GM18861 (cell line): Measurements from ENCODE around the gene CYP2C18.
"Not testable (repeated sequence)": the region's sequence is repeated elsewhere in the genome, so short reads cannot be mapped to it uniquely, and the experiment has no call there.

ENCODE experiments used
- ATAC-seq: cut with Tn5 transposase; IDR thresholded peaks from one replicate; pipeline ENCODE4 v1.9.1; 2021; ENCODE audit not compliant: unreplicated experiment

The CYP2C18 gene

DNA sequence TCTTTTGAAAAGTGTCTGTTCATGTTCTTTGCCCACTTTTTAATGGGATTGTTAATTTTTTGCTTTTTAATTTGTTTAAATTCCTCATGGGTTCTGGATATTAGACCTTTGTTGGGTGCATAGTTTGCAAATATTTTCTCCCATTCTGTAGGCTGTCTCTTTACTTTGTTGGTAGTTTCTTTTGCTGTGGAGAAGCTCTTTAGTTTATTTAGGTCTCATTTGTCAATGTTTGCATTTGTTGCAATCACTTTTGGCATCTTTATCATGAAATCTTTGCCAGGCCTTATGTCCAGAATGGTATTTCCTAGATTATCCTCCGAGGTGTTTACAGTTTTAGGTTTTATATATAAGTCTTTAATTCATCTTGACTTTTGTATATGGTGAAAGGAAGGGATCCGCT, 55.1 kb downstream of the CYP2C18 start:
- ATAC-seq, result no peak

DNA sequence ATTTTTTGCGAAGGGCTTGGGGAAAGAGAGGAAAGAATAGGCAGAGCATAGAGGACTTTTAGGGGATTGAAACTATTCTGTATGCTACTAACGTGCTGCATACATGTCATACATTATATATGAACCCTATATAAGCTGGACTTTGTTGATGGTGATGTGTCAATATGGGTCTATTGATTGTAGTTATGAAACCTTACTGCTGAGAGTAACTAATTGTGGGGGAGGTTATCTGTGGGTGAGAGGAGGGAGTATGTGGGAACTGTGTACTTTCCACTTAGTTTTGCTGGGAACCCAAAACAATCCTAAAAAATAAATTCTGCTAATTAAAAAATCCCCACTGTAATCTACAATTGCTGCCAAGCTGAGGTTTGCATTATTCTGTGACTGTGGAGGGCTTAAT, 63.6 kb downstream of the CYP2C18 start:
- ATAC-seq, result no peak

DNA sequence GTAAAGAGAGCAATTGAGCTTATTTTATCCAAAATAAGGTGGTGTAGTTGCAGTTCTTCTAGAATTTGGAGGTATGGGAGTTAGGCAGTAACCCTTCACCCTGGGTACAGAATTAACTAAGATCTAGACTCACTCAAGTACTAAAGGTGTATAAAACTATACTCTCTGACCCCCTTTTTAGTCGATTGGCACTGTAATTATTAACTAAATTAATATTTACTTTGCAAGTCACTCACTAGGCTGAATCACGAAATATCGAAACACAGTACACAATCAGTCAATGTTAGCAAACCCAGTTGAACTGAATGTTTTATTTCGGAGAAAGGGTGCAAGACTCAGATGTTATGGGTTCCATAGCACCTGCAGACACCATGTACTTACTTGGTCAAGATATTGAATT, 64.3 kb downstream of the CYP2C18 start:
- no peak for ATAC-seq

DNA sequence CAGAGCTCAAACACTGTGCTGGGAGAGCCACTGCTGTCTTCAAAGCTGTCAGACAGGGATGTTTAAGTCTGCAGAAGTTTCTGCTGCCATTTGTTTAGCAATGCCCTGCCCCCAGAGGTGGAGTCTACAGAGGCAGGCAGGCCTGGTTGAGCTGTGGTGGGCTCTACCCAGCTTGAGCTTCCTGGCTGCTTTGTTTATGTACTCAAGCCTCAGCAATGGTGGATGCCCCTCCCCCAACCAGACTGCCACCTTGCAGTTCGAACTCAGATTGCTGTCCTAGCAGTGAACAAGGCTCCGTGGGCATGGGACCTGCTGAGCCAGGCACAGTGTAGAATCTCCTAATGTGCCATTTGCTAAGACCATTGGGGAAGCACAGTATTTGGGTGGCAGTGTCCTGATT, 74.4 kb downstream of the CYP2C18 start:
- ATAC-seq, result no peak

DNA sequence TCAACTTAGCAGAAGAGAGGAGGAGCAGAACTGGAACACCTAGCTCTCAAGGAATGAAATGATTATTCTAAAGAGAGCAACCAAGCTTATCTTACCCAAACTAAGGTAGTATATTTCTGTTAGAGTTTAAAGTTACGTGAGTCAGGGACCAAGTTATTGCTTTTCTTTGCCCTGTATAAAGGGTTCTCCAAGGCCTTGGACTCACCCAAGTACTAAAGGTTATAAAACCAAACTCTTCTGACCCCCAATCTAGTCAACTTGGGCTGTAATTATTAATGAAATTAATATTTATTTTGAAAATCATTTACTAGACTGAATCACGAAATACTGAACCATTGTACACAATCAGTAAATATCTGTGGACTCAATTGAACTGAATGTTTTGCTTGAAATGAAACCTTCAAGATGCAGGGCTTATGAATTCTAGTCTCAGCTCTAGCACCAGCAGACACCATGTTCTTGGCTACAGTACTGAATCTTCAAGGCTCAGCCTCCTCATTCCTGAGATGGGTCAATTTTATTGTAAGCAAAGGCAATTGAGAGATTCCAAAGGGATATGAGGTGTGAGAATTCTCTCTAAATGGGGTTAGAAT, 77.2 kb downstream of the CYP2C18 start:
- ATAC-seq, result no peak

DNA sequence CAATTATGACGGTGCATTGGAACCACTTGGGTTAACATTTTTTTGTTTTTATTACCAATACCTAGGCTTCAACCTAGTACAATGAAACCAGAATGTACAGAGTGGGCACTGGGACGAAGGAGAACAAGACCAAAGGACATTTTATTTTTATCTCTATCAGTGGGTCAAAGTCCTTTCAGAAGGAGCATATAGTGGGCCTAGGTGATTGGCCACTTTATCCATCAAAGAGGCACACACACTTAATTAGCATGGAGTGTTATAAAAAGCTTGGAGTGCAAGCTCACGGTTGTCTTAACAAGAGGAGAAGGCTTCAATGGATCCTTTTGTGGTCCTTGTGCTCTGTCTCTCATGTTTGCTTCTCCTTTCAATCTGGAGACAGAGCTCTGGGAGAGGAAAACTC, 78.9 kb downstream of the CYP2C18 start, which contains the start of gene CYP2C19:
CYP2C19 (plus strand) TSS at position 289 of the 400 bp plus-strand sequence; CDS start at position 314, 25 bp downstream.
- ATAC-seq, result no peak

DNA sequence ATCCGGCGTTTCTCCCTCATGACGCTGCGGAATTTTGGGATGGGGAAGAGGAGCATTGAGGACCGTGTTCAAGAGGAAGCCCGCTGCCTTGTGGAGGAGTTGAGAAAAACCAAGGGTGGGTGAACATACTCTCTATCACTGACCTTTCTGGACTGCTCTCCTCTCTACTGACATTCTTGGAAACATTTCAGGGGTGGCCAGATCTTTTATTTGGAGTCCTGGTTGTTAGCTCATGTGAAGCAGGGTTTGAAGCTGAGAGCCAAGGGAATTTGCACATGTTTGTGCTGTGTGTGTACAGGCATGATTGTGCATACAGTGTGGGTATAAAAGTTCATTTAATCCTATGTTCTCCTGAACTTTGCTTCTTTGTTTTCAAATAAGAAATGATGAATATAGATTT, 91.9 kb downstream of the CYP2C18 start:
- not testable (repeated sequence) for ATAC-seq

DNA sequence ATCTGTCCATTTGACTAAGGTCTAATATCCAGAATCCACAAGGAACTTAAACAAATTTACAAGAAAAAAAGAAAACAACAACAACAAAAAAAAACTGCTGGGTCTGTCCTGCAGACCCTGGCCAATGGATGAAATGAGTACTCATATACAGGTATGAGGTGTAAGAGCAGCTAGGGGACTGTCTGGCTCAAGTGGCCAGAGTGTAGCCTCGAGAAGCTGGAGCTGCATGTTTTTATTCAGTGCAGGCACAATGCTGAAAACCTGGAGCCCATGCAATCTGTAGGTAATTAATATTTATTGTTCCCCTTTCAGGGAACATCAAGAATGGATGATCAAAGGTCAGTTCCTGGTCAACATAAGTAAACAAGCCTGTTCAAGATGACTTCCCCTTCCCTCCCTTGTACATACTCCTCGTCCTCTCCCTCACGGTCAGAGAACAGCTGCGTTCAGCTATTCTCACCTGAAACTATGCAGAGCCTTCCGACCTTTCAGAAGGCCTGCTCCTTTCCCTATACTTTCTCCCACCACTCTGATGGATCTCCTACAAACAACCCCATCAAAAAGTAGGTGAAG, 94.4 kb downstream of the CYP2C18 start:
- ATAC-seq, result no peak

DNA sequence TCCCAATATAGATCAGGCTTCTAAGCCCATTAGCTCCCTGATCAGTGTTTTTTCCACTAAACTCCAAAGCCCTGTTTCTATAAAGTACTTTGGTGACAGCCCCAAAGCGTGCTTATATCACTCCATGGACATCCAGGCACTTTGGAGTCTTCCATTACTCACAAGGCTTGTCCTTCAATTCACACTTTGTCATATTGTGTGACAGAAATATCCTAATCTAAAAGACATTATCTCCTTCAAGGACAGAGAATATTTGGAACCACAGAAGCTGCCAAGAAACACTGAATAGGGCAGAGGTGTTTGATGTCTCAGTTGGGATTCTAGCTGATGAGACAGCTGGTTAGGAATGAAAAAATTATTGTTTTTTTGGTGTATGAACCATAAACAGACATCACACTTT, 97.3 kb downstream of the CYP2C18 start:
- no peak for ATAC-seq

DNA sequence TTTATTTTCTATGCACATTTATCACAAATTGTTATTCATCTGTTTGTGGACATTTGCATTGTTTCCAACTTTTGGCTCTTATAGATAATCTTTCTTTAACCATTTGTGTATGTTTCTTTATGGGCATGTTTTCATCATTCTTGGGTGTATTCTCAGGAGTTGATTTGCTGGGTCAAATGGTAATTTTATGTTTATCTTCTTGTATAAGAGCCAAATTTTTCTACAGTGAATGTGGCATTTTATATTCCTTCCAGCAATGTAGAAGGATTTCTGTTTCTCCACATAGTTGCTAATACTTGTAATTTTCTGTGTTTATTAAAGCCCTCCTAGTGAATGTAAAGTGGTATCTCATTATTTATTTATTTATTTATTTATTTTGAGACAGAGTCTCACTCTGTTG, 100.7 kb downstream of the CYP2C18 start:
- ATAC-seq, result no peak

DNA sequence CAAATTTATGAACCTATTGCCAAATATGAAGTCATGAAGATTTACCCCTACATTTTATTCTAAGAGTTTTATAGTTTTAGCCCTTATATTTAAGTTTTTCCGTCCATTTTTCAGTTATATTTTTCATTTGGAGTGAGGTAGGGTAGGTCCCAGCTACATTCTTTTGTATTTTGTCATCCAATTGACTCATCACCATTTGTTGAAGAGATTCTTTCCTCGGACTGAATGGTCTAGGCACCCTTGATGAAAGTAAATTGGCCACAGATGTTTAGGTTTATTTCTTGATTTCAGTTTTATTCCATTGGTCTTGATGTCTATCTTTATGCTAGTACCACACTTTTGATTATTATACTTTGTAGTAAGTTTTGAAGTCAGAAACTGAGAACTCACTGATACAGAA, 101.7 kb downstream of the CYP2C18 start:
- no peak for ATAC-seq
